B cell (primary cell): ENCODE data around the gene EPAS1. TPM values are rescaled to one million over a fixed set of nuclear protein-coding genes. Genes with fewer than 3 reads are reported as not detected.

ENCODE experiments used
- ATAC-seq: fragments of 200-7000 bp; cut with Tn5 transposase; one replicate; pipeline ENCODE4 v1.10.0; 2021; ENCODE audit warnings: low read depth, mild to moderate bottlenecking, moderate number of reproducible peaks, moderate library complexity
- CTCF ChIA-PET: fragments of 350-600 bp; sonication (Branson Sonifier 250); formaldehyde crosslinking; loops from one replicate; lab custom pipeline; 2021; ENCODE audit warnings: antibody characterized with exemption, inconsistent platforms; lab: Charles Lee
- POLR2A ChIA-PET: fragments of 350-600 bp; sonication (Branson Sonifier 250); formaldehyde crosslinking; loops from one replicate; lab custom pipeline; 2021; ENCODE audit warnings: antibody characterized with exemption; lab: Charles Lee
- DNase-seq: peaks from one replicate; pipeline ENCODE4 v3.0.0; 2013
- H2AFZ ChIP-seq: 2 replicates; pipeline ENCODE4 v1.6.1; 2012; ENCODE audit warnings: mild to moderate bottlenecking, low read depth, low read length; ENCODE audit not compliant: insufficient read depth, poor library complexity, severe bottlenecking
- H3K27ac ChIP-seq, 2 donors: 1 replicate in 1 of 2; 2 replicates in 1 of 2; pipeline ENCODE4 v1.5.1; 2012 to 2013; ENCODE audit warnings: low read length in 2 of 2, mild to moderate bottlenecking in 2 of 2, moderate library complexity in 1 of 2
- H3K27me3 ChIP-seq, 4 experiments: fragments of 200-600 bp in 1 of 4; sonication (generic) in 1 of 4; replicated peaks in 1 of 4; 1 replicate in 2 of 4; 2 replicates in 2 of 4; pipeline versions ENCODE4 v1.6.1 to v1.7.0; 2013 to 2016; ENCODE audit warnings: low read length in 3 of 4, mild to moderate bottlenecking in 2 of 4, mixed read lengths in 1 of 4, moderate library complexity in 1 of 4; ENCODE audit not compliant: insufficient read depth in 4 of 4, control insufficient read depth in 3 of 4; ENCODE audit errors: control extremely low read depth in 1 of 4
- H3K36me3 ChIP-seq, 2 experiments: replicated peaks in 1 of 2; 1 replicate in 1 of 2; 2 replicates in 1 of 2; pipeline versions ENCODE4 v1.6.1 to v1.7.1; 2013; ENCODE audit warnings: low read length in 1 of 2; ENCODE audit not compliant: insufficient read depth in 2 of 2, control insufficient read depth in 1 of 2; ENCODE audit errors: control extremely low read depth in 1 of 2, extremely low read depth in 1 of 2
- H3K4me1 ChIP-seq, 2 donors: fragments of 200-600 bp in 1 of 2; sonication (generic) in 1 of 2; 1 replicate in 1 of 2; 2 replicates in 1 of 2; pipeline versions ENCODE4 v1.5.1 to v1.6.1; 2013 to 2017; ENCODE audit warnings: low read length in 2 of 2; ENCODE audit not compliant: control insufficient read depth in 2 of 2, insufficient read depth in 2 of 2
- H3K4me2 ChIP-seq: replicated peaks from 2 replicates; pipeline ENCODE3; 2012; ENCODE audit warnings: mild to moderate bottlenecking, low read depth, low read length; ENCODE audit not compliant: poor library complexity, severe bottlenecking
- H3K4me3 ChIP-seq, 5 experiments: fragments of 200-600 bp in 1 of 5; sonication (generic) in 1 of 5; 1 replicate in 3 of 5; 2 replicates in 2 of 5; pipeline versions ENCODE4 v1.5.1 to v1.7.0; 2011 to 2016; ENCODE audit warnings: low read length in 4 of 5, mild to moderate bottlenecking in 4 of 5, low read depth in 2 of 5, control low read depth in 1 of 5, moderate library complexity in 1 of 5; ENCODE audit not compliant: insufficient read depth in 1 of 5; ENCODE audit errors: control extremely low read depth in 1 of 5, extremely low read depth in 1 of 5
- H3K79me2 ChIP-seq: fragments of 200-600 bp; sonication (generic); one replicate; pipeline ENCODE4 v1.6.0; 2016; ENCODE audit warnings: low read length; ENCODE audit not compliant: control insufficient read depth, insufficient read depth
- H3K9ac ChIP-seq: fragments of 200-600 bp; sonication (generic); 2 replicates; pipeline ENCODE4 v1.6.1; 2017; ENCODE audit warnings: mild to moderate bottlenecking, low read length, moderate library complexity
- H3K9me3 ChIP-seq, 3 donors: one replicate each; pipeline versions ENCODE4 v1.6.1 to v1.7.1; 2013; ENCODE audit warnings: low read length in 2 of 3; ENCODE audit not compliant: control insufficient read depth in 2 of 3, insufficient read depth in 1 of 3; ENCODE audit errors: control extremely low read depth in 1 of 3
- H4K20me1 ChIP-seq: 2 replicates; pipeline ENCODE4 v1.6.0; 2012; ENCODE audit warnings: mild to moderate bottlenecking, low read length; ENCODE audit not compliant: insufficient read depth, control insufficient read depth, poor library complexity, severe bottlenecking
- H3K27ac Mint-ChIP-seq: one replicate; pipeline ENCODE4 v1.8.0; 2021; ENCODE audit warnings: mixed read lengths
- H3K27me3 Mint-ChIP-seq: one replicate; pipeline ENCODE4 v1.8.0; 2021; ENCODE audit warnings: mixed read lengths
- H3K4me1 Mint-ChIP-seq: one replicate; pipeline ENCODE4 v1.8.0; 2021; ENCODE audit warnings: mixed read lengths
- H3K4me3 Mint-ChIP-seq: one replicate; pipeline ENCODE4 v1.8.0; 2021; ENCODE audit warnings: mixed read lengths
- H3K9me3 Mint-ChIP-seq: one replicate; pipeline ENCODE4 v1.8.0; 2022; ENCODE audit warnings: mixed read lengths; ENCODE audit not compliant: insufficient read depth
- EZH2 ChIP-seq: IDR thresholded peaks from 2 replicates; pipeline ENCODE4 v1.6.1; 2012; ENCODE audit warnings: borderline replicate concordance, low read depth, mild to moderate bottlenecking, moderate library complexity, low read length; ENCODE audit not compliant: insufficient read depth, poor library complexity, severe bottlenecking
- WGBS: methylation state at CpG from one replicate; pipeline ENCODE4 v1.1.5; 2013; ENCODE audit warnings: missing lambda C conversion rate; ENCODE audit not compliant: insufficient coverage; 5-methylcytosine and 5-hydroxymethylcytosine counted together
- intact Hi-C: fragments of 100-400 bp; cut with micrococcal nuclease; formaldehyde crosslinking; loops from one replicate; pipeline ENCODE4 v1.10.0; 2022
- polyA plus RNA-seq: library from polyadenylated mRNA; depleted of rRNA; stranded (reverse); fragments of >200 nt; gene quantifications from 2 replicates; pipeline ENCODE4 v1.2.3, GENCODE V29; 2012
- total RNA-seq, 2 donors: library from RNA; stranded (reverse); fragments of 120-200 nt in 1 of 2; gene quantifications; 1 replicate in 1 of 2; 2 replicates in 1 of 2; pipeline versions ENCODE4 v1.2.3 to v1.2.4, GENCODE V29; 2013 to 2022
- TF ChIP-seq, protein P1 (sequence below): fragments of 200-600 bp; IDR thresholded peaks from one replicate; pipeline ENCODE4 v1.8.0; 2022; ENCODE audit warnings: antibody characterized with exemption, mild to moderate bottlenecking

Gene EPAS1
- total and polyA plus RNA-seq, 2 donors (not counting 1 experiment from before 2014, with no cell fraction given), result 0.06 to 0.37 TPM

GRCh38 chr2:46413111-46413510, 115.9 kb downstream of the EPAS1 start:
- Histone ChIP-seq H4K20me1 (no peaks in the 10 kb centered on the region), H2AFZ (no peak overlapping the region), H3K9me3 (peaks cover 0 to 11% (median 1%) of the 10 kb centered on the region in 3 donors), H3K36me3 (no peaks in the 10 kb centered on the region), H3K4me2 (no peak overlapping the region), H3K27ac (no peak overlapping the region), H3K4me1 (no peaks in the 10 kb centered on the region), H3K4me3 (no peak overlapping the region), H3K79me2 (no peaks in the 10 kb centered on the region), H3K9ac (no peak overlapping the region), H3K27me3 (peaks cover 0 to 3% (median under 1%) of the 10 kb centered on the region in 4 experiments)
- Mint-ChIP-seq H3K4me3 (no peak overlapping the region), H3K4me1 (no peaks in the 10 kb centered on the region), H3K27me3 (no peaks in the 10 kb centered on the region), H3K27ac (no peak overlapping the region), H3K9me3 (peaks cover 16% of the 10 kb centered on the region)
- intact Hi-C loops, result no loop called here
- CTCF ChIA-PET, result no interaction called here
- no peak for ATAC-seq
- DNase-seq, result no peak
- POLR2A ChIA-PET, result no interaction called here
- WGBS, result 100% methylated on average over 1 of the region's 2 CpGs
- TF ChIP-seq EZH2, result no peak
- TF ChIP-seq, protein P1, sequence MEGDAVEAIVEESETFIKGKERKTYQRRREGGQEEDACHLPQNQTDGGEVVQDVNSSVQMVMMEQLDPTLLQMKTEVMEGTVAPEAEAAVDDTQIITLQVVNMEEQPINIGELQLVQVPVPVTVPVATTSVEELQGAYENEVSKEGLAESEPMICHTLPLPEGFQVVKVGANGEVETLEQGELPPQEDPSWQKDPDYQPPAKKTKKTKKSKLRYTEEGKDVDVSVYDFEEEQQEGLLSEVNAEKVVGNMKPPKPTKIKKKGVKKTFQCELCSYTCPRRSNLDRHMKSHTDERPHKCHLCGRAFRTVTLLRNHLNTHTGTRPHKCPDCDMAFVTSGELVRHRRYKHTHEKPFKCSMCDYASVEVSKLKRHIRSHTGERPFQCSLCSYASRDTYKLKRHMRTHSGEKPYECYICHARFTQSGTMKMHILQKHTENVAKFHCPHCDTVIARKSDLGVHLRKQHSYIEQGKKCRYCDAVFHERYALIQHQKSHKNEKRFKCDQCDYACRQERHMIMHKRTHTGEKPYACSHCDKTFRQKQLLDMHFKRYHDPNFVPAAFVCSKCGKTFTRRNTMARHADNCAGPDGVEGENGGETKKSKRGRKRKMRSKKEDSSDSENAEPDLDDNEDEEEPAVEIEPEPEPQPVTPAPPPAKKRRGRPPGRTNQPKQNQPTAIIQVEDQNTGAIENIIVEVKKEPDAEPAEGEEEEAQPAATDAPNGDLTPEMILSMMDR, result no peak

DNA sequence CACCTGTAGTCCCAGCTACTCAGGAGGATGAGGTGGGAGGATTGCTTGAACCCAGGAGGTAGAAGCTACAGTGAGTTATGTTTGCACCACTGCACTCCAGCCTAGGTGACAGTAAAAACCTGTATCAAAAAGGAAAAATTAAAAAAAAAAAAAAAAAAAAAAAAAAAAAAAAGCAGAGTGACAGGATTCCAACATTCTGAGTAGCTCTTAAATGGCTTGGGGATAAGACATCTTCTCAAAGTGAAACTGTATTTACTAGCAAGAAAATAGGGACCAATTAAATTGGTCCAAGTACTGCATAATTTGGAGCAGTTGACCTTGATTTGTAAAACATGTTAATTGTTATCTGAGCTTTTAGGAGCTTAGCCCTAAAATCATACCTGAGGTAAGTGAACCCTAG, 116.4 kb downstream of the EPAS1 start:
- Histone ChIP-seq H2AFZ (no peak overlapping the region), H3K4me3 (no peak overlapping the region), H3K79me2 (no peaks in the 10 kb centered on the region), H3K36me3 (no peaks in the 10 kb centered on the region), H3K27me3 (peaks cover 0 to 3% (median under 1%) of the 10 kb centered on the region in 4 experiments), H3K9ac (no peak overlapping the region), H3K27ac (no peak overlapping the region), H3K4me2 (no peak overlapping the region), H3K4me1 (no peaks in the 10 kb centered on the region), H4K20me1 (no peaks in the 10 kb centered on the region), H3K9me3 (peaks cover 1 to 11% (median 1%) of the 10 kb centered on the region in 3 donors)
- ATAC-seq (no peak), DNase-seq (no peak)
- Mint-ChIP-seq H3K4me3 (no peak overlapping the region), H3K9me3 (peaks cover 16% of the 10 kb centered on the region), H3K4me1 (no peaks in the 10 kb centered on the region), H3K27me3 (no peaks in the 10 kb centered on the region), H3K27ac (no peak overlapping the region)
- no peak for TF ChIP-seq EZH2
- TF ChIP-seq, protein P1, result no peak
- ChIA-PET CTCF (no interaction called here), POLR2A (no interaction called here)
- intact Hi-C loops, result no loop called here
